HG02571 (cell line): ENCODE results near the gene PKN2.

Experiments used
- ATAC-seq: cut with Tn5 transposase; IDR thresholded peaks from one replicate; pipeline ENCODE4 v1.9.1; 2021; ENCODE audit warnings: mild to moderate bottlenecking, moderate library complexity; ENCODE audit not compliant: unreplicated experiment

Gene PKN2

GRCh38 chr1:88731475-88732269 is 47.6 kb downstream of the PKN2 start:
- ATAC-seq: no peak

- no peak for ATAC-seq
Measured at GRCh38 chr1:88735382-88735781, 51.3 kb downstream of the PKN2 start.

GRCh38 chr1:88735909-88736308 is 51.8 kb downstream of the PKN2 start:
- no peak for ATAC-seq

- ATAC-seq: no peak
Measured at GRCh38 chr1:88736633-88737248, 52.7 kb downstream of the PKN2 start.

- no peak for ATAC-seq
Measured at GRCh38 chr1:88737338-88737927, 53.4 kb downstream of the PKN2 start.

- ATAC-seq: no peak
Measured at GRCh38 chr1:88740784-88741183, 56.7 kb downstream of the PKN2 start.

- no peak for ATAC-seq
Measured at GRCh38 chr1:88741413-88741812, 57.3 kb downstream of the PKN2 start.

- ATAC-seq: no peak
Measured at GRCh38 chr1:88742531-88742930, 58.5 kb downstream of the PKN2 start.

- ATAC-seq: no peak
Measured at GRCh38 chr1:88744142-88744541, 60.1 kb downstream of the PKN2 start.

- no peak for ATAC-seq
Measured at GRCh38 chr1:88746916-88747315, 62.8 kb downstream of the PKN2 start.

- no peak for ATAC-seq
Measured at GRCh38 chr1:88751714-88752113, 67.6 kb downstream of the PKN2 start.

GRCh38 chr1:88753506-88753905 is 69.4 kb downstream of the PKN2 start:
- no peak for ATAC-seq

GRCh38 chr1:88763649-88764406 is 79.8 kb downstream of the PKN2 start:
- ATAC-seq: no peak

GRCh38 chr1:88768187-88768586 is 84.1 kb downstream of the PKN2 start:
- ATAC-seq: no peak

- ATAC-seq: no peak
Measured at GRCh38 chr1:88768816-88769215, 84.7 kb downstream of the PKN2 start.

GRCh38 chr1:88773540-88774150 is 89.6 kb downstream of the PKN2 start:
- ATAC-seq: no peak

GRCh38 chr1:88774151-88774556 is 90.1 kb downstream of the PKN2 start:
- ATAC-seq: no peak

- no peak for ATAC-seq
Measured at GRCh38 chr1:88777604-88778149, 93.6 kb downstream of the PKN2 start.

- ATAC-seq: no peak
Measured at GRCh38 chr1:88779880-88780279, 95.8 kb downstream of the PKN2 start.

GRCh38 chr1:88780485-88780884 is 96.4 kb downstream of the PKN2 start:
- no peak for ATAC-seq

GRCh38 chr1:88783145-88783544 is 99.1 kb downstream of the PKN2 start:
- no peak for ATAC-seq
